HepG2 (cell line): ENCODE data around the gene GPR15LG.

Experiments used
- CTCF ChIP-seq: sonication (generic); formaldehyde crosslinking; IDR thresholded peaks from 2 replicates; pipeline ENCODE4 v1.5.0; 2020; ENCODE audit warnings: mild to moderate bottlenecking, missing genetic modification reagents, moderate library complexity
- FOXK2 ChIP-seq: fragments of 450-650 bp; IDR thresholded peaks from 2 replicates; pipeline ENCODE4 v1.6.1; 2016
- MAX ChIP-seq: IDR thresholded peaks from 2 replicates; pipeline ENCODE4 v1.6.1; 2012; ENCODE audit warnings: inconsistent platforms
- SCMH1 ChIP-seq: sonication (generic); formaldehyde crosslinking; IDR thresholded peaks from 2 replicates; pipeline ENCODE4 v1.9.0; 2021; ENCODE audit warnings: missing genetic modification reagents, mild to moderate bottlenecking, borderline replicate concordance
- SP1 ChIP-seq, 2 experiments: fragments of 450-650 bp in 1 of 2; sonication (generic) in 1 of 2; formaldehyde crosslinking in 1 of 2; IDR thresholded peaks; 2 replicates each; pipeline versions ENCODE4 v1.4.0 to v1.6.1; 2016 to 2020; ENCODE audit warnings: missing genetic modification reagents in 1 of 2
- TCF7 ChIP-seq: sonication (generic); IDR thresholded peaks from 2 replicates; pipeline ENCODE4 v1.6.1; 2016; ENCODE audit warnings: antibody characterized with exemption, low read depth

GRCh38 chr10:84155521-84155920, 18.1 kb upstream of the GPR15LG start:
- TF ChIP-seq CTCF (CRISPR knock-in tag): no peak
- TF ChIP-seq SP1 (IDR thresholded peaks at IDR 0.05): no peak
- no peak for TF ChIP-seq SP1 (CRISPR knock-in tag; IDR thresholded peaks at IDR 0.05)
- no peak for TF ChIP-seq SCMH1 (CRISPR knock-in tag)
- no peak for TF ChIP-seq FOXK2
- TF ChIP-seq TCF7: no peak
- no peak for TF ChIP-seq MAX
